Kidney (tissue), 14 donors: ENCODE data around the gene RBM42. TPM values are rescaled to one million over a fixed set of nuclear protein-coding genes. Genes with fewer than 3 reads are reported as not detected.
A peak's percentile ranks its signal among the peaks of the same experiment; 100 is the strongest.
"Not testable (repeated sequence)": the region's sequence is repeated elsewhere in the genome, so short reads cannot be mapped to it uniquely, and the experiment has no call there.

ENCODE experiments used
- DNase-seq, 5 donors: peaks; one replicate each; pipeline ENCODE4 v3.0.0-alpha.2; 2013 to 2020
- FAIRE-seq: peaks from 2 replicates; lab custom pipeline; 2012; peaks lifted over from hg19 to GRCh38; lab: Jason Lieb, UNC
- H3K27ac ChIP-seq, 2 donors: one replicate each; pipeline ENCODE4 v1.7.0; 2013; ENCODE audit warnings: low read depth in 2 of 2, low read length in 2 of 2, inconsistent platforms in 1 of 2
- H3K27me3 ChIP-seq: one replicate; pipeline ENCODE4 v1.7.1; 2013; ENCODE audit warnings: low read length, inconsistent platforms; ENCODE audit not compliant: control insufficient read depth, insufficient read depth
- H3K36me3 ChIP-seq, 3 donors: one replicate each; pipeline versions ENCODE4 v1.7.0 to v1.7.1; 2013; ENCODE audit warnings: low read length in 3 of 3, control low read depth in 1 of 3, inconsistent platforms in 1 of 3; ENCODE audit not compliant: insufficient read depth in 3 of 3, control insufficient read depth in 2 of 3
- H3K4me1 ChIP-seq, 3 donors: one replicate each; pipeline versions ENCODE4 v1.7.0 to v1.7.1; 2013; ENCODE audit warnings: low read length in 3 of 3, inconsistent platforms in 1 of 3, low read depth in 1 of 3; ENCODE audit not compliant: control insufficient read depth in 2 of 3, insufficient read depth in 2 of 3
- H3K4me3 ChIP-seq, 3 donors: one replicate each; pipeline versions ENCODE4 v1.7.0 to v1.8.1; 2013; ENCODE audit warnings: low read length in 3 of 3, control low read depth in 1 of 3, inconsistent platforms in 1 of 3
- H3K9ac ChIP-seq, 3 donors: one replicate each; pipeline versions ENCODE4 v1.7.0 to v1.7.1; 2013; ENCODE audit warnings: low read length in 3 of 3, control low read depth in 1 of 3, inconsistent platforms in 1 of 3
- H3K9me3 ChIP-seq, 3 donors: one replicate each; pipeline versions ENCODE4 v1.7.0 to v1.7.1; 2013; ENCODE audit warnings: low read length in 3 of 3, control low read depth in 1 of 3, inconsistent platforms in 1 of 3; ENCODE audit not compliant: control insufficient read depth in 2 of 3, insufficient read depth in 1 of 3
- CTCF ChIP-seq: IDR thresholded peaks from 3 replicates; pipeline ENCODE4 v1.5.1; 2012; ENCODE audit warnings: mild to moderate bottlenecking, moderate library complexity, borderline replicate concordance; ENCODE audit not compliant: insufficient read depth; ENCODE audit errors: extremely low read depth
- intact Hi-C: fragments of 100-400 bp; cut with DNase I; formaldehyde crosslinking; loops from one replicate; pipeline ENCODE4 v1.11.1; 2022
- polyA plus RNA-seq: library from polyadenylated mRNA; stranded (reverse); fragments of 350-450 nt; fragmentation: Illumina TruSeq; extraction: RNeasy Lipid Tissue Mini Kit (QIAGEN cat#74804); gene quantifications from one replicate; pipeline ENCODE4 v1.2.3, GENCODE V29; 2014; ENCODE audit warnings: low read depth, low replicate concordance; ENCODE audit not compliant: insufficient read depth
- total RNA-seq: library from RNA; stranded (reverse); fragmentation: NEBNext Ultra II Directional; extraction: Animal tissue kit (Norgen Biotek cat#: 25700); gene quantifications from one replicate; pipeline ENCODE4 v1.2.1, GENCODE V29; 2021
- donor health status: control.
- donor health status: control.
- donor health status: control.
- donor health status: control.
- donor health status: control.
- donor health status: DM: yes; HTN: yes; CAD: no.
- donor health status: Normal renal cell carcinoma (clear cell type).

Gene RBM42
- total and polyA plus RNA-seq, 2 donors from 2014 or later = 77.6 to 78.1 TPM

GRCh38 chr19:35587321-35587720 is 41.5 kb upstream of the RBM42 start:
- Histone ChIP-seq H3K4me3 (no peak overlapping the region), H3K9ac (no peak overlapping the region), H3K36me3 (no peaks in the 10 kb centered on the region), H3K27ac (no peak overlapping the region), H3K27me3 (no peaks in the 10 kb centered on the region), H3K9me3 (no peaks in the 10 kb centered on the region), H3K4me1 (no peaks in the 10 kb centered on the region)
- intact Hi-C loops = no loop called here
- FAIRE-seq (no peak), DNase-seq (no peak)
- no peak for TF ChIP-seq CTCF

GRCh38 chr19:35590875-35591274 is 38.0 kb upstream of the RBM42 start:
- H3K9me3 ChIP-seq = no peaks in the 10 kb centered on the region
- no peaks in the 10 kb centered on the region for H3K27me3 ChIP-seq
- H3K9ac ChIP-seq = no peak overlapping the region
- H3K27ac ChIP-seq = no peak overlapping the region
- FAIRE-seq = no peak
- H3K4me3 ChIP-seq = no peak overlapping the region
- TF ChIP-seq CTCF = no peak
- intact Hi-C loops = no loop called here
- DNase-seq = no peak
- no peaks in the 10 kb centered on the region for H3K4me1 ChIP-seq
- no peaks in the 10 kb centered on the region for H3K36me3 ChIP-seq

GRCh38 chr19:35592226-35592625 is 36.6 kb upstream of the RBM42 start:
- no peaks in the 10 kb centered on the region for H3K36me3 ChIP-seq
- H3K27me3 ChIP-seq = no peaks in the 10 kb centered on the region
- TF ChIP-seq CTCF = peak; percentile 30
- FAIRE-seq (no peak), DNase-seq (peak in 3 of 5 donors; percentile 32 to 74 (median 65))
- H3K9ac ChIP-seq = no peak overlapping the region
- no peaks in the 10 kb centered on the region for H3K9me3 ChIP-seq
- intact Hi-C loops = no loop called here
- H3K4me1 ChIP-seq = no peaks in the 10 kb centered on the region
- no peak overlapping the region for H3K27ac ChIP-seq
- H3K4me3 ChIP-seq = no peak overlapping the region

GRCh38 chr19:35595026-35595425 is 33.8 kb upstream of the RBM42 start:
- H3K9ac ChIP-seq, H3K4me1 ChIP-seq, intact Hi-C loops, H3K9me3 ChIP-seq, DNase-seq, H3K27ac ChIP-seq, FAIRE-seq, H3K4me3 ChIP-seq, H3K36me3 ChIP-seq, H3K27me3 ChIP-seq: not testable (repeated sequence)
